Measurements from ENCODE around the gene ENOX1.

Gene ENOX1

DNA sequence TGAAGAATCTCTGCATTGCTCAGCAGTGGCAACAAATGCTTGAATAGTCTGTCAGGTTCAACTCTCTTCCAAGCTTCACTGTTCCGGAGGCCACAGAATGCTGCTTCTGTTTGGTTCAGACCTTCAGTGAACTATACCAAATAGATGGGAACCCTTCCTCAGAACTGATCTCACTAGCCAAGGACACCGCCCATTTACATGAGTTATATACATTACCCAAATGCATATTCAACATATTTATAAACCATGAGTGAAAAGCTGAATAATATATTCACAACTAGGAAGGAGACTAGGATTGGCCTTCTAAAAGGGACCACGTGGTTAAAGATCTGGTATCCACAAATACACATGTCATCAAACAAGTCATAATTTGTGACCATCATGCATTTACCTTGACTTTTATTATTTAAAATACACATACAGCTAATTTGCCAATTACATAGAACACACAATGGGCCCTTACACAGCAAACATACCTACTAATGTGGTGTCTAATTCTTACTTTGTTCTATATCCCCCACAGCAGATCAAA, 49.3 kb downstream of the ENOX1 start:
- DNase-seq = no peak

DNA sequence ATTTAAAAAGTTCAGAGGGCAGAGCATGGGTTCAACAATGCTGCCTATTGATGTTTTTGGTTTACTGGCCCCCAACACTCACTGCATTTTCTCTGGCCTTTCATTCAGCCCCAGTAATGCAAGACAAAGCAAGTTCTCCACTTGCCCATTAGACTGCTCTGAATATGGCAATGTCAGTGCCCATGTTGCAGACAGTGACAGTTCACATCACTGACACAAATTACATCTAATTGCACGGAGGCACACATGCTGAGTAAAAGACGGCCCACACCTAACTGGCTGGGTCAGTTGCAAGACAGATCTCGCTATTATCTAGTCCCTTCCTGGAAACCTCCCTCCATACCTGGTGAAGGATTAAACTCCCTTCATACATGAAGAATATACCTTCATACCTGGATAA, 54.0 kb downstream of the ENOX1 start:
- no peak for DNase-seq

DNA sequence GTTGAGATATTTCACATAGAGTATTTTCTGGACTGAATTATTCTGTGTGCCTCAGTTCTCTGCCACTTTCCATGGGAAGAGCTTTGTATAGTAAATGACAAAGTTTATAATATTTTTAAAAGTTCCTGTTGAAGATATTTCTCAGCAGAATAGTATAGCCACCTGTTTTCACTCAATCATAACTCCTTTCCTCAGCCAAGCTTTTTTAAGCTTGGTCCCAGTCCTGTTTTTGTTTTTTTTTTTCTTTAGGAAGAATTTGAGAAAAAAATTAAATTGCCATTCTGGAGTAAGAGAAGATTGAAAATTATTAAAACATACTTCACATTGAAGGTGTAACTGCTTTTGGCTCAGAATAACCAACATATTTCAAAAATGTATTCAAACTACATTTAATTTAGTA, 55.5 kb downstream of the ENOX1 start:
- DNase-seq = no peak

DNA sequence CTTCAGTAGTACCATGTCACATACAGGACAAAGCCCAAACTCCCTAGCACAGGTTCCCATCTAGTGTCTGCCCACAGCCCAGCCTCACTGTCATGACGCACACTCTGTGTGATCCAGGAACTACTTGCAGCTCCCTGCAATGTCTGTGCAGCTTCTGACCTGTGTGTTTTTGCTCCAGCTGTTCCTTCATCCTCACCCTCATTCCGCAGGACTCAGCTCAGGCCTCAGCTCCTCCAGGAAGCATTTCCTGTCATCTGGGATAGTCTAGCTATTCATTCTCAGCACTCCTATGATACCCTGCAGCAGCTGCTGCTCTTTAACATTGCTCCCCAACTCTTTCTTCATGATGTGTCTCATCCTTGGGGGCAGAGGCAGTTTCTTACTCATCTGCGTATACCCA, 56.1 kb downstream of the ENOX1 start:
- DNase-seq = no peak

DNA sequence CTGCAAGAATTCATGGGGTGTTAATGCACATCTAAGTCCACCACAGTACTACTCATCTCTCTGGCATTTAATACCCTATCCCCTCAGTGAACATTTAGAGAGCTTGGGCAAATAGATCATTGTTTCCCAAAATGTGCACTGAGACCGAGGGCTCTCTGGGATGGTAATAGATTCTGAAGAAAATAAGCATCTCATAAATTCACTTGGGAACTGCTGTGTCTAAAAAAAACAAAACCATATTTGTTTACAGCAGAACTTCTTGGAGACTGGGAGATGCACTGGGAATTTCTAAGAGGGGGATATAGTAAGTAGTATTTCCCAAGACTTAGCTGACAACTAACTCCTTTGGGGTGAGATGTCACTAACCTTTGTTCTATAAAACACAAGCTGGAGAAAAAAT, 58.4 kb downstream of the ENOX1 start:
- no peak for DNase-seq

DNA sequence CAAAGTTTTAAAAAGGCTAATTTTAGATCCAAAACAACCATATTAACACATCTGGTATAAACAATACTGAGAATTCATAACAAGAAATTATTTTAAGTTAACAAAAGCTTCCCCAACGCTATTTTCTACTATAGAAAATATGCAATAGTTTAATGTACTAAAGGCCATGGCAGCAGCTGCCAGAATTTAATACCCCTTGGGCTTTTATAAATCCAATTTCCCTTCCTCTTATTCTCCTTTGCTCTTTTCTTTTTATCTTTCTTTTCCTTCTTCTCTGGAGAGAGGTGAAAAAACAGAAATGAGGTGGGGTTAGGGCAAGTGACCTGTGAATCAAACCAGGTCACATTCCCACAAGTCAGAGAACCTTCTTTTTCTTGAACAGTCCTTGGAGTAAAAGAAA, 58.9 kb downstream of the ENOX1 start:
- DNase-seq = no peak

DNA sequence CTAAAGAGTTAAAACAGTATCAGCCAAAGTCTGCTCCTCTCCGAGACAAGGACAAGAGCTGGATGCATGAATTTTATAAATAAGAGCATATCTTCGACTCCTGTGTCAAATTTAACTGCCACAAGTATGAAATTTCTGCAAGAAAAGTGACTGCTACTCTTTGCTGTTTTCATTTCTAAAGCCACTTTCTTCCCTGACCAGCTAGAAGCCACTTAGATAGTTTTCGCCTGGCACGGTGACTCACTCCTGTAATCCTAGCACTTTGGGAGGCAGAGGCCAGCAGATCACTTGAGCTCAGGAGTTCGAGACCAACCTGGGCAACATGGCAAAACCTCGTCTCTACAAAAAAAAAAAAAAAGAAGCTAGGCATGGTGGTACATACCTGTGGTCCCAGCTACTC, 61.3 kb downstream of the ENOX1 start:
- no peak for DNase-seq

DNA sequence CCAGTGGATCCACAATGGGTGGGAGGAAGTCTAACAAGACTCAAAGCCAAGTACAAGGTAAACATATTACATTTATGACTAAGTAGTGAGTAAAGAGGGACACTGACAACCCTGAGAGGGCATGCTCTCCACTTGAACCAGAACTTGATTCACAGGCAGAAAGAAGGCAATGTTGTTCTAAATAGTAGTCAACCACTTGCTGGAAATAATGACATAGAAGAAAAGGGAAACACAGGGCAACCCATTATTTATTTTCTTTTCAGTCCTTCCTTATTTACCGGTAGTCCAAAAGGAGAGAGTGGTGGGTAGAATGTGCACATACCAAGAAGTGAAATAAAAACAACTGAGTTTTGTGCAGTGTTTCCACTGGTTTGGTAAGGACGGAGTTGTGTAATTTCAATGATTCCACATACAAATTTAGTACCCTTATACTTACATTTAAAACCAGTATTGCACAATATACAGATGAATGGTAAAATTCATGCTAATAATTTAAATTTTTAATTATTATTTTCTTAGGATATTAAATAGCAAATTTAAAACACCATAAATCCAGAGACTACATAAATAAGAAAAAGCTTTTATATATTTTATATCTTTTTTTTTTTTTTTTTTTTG, 65.9 kb downstream of the ENOX1 start:
- DNase-seq = no peak

DNA sequence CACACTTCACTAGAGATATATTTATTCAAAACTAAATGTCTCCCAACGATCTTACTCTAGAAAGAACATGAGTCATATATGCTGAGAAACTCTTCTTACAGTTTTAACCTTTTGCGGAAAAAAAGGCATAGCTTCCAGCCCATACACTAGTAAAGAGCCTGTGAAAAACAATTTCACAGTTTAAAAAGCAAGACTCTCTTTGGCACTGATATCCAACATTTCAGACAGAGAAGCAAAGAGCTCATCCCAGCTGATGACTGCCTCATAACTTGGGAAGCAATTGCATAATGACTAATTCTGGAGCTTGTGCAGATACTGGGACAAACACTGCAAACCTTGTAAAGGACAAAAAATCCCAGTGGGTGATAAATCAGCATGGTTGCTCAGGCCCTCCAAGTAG, 88.0 kb downstream of the ENOX1 start:
- DNase-seq = no peak

DNA sequence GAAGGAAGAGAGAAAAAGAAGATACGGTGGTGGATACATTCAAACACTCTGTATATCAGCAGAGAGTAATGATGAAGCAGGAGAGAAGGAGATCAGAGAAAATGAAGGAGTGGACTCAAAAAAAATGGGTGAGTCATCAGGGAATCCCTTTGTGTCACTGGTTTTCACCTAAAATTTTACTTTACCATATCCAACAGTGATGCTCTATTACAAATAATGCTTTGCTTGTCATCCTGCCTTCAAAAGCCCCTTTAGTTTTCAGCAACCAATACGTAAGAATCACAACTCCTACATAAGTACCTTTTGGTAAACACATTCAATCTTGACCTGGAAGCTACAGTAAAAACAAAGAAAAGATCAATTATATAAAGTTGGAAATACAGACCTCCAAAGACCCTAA, 88.8 kb downstream of the ENOX1 start:
- DNase-seq = no peak

DNA sequence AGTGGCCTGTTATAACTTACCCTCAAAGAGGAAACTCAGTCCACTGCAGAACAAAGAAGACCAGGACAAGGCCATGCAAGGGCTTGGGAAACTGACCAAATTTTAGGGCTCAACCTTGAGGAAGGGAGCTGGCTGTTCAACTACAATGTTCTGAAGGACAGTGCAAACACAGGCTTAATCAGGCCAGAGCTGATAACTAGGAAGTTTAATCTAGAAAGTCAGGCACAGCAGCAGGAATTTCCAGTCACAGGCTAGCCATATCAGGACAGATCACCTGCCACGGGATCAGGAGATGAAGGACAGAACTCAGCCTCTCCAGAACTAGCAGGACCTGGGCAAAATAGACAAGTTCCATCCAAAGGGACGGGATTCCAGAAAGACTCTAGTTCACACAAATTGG, 89.4 kb downstream of the ENOX1 start:
- DNase-seq = no peak

DNA sequence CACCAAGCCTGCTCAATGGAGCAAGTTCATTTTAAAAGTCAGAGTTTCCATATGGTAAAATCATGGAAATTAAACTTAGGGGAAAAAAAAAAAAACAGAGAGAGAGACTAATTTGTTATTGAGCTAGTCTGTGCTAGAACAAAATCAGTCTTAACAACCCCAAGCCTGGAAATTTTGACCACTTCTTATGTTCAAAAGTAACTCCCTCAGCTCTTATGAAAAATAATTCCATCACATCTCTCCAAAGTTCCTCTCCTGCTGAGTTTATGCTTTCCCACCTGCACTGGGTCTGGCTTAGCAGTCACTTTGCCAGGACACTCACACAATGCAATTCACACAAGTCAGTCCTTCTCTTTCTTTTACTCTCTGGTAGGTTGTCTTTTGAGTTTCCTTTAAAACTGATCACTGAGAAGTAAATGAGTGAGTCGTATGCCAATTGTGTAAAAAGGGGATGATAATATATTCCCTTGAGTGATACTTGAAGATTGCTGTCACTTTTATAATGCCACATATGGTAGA, 92.6 kb downstream of the ENOX1 start:
- DNase-seq = no peak

DNA sequence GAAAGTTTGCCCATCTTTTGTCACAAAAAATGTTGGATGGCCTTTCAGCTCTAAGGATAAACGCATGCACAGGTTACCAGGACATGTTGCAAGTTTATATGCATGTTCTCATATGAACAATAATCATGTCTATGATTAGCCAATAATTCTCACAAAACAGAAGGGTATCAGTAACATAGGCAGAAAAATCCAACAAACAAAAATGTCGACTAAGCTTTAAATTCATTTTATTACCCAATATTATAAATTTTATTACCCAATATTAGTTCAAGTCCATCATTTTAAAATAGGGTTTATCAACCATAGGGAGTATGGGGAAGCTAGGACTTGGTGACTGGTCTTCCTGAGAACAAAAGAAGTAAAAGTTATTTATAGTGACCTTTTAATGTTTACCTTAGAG, 93.1 kb downstream of the ENOX1 start:
- no peak for DNase-seq

DNA sequence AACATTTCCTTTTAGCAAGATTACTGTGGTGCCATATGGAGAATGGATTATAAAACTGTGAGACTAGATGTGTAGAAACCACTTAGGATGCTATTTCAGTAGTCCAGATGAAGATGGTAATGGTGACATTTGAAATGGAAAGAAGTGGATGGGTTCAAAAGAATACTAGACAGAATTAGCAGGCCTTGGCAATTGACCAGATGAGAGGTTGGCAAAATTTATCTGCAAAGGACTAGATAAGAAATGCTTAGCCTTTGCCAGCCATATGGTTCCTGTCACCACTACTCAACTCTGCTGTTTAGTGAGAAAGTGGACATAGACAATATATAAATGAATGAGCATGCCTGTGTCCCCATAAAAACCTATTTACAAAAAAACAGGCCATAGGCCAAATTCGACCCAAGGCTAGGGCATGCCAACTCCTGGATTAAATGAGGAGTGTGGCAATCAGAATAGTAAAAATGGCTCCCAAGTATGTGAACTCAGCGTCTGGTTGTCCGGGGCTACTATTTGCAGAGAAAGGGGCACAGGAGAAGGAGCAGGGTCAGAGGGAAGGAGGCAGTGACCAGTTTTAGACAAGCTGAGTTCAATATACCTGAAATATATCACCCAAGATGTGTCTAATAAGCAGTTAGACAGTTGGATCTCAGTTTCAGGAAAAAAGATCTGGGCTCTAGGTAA, 98.4 kb downstream of the ENOX1 start:
- DNase-seq = no peak

DNA sequence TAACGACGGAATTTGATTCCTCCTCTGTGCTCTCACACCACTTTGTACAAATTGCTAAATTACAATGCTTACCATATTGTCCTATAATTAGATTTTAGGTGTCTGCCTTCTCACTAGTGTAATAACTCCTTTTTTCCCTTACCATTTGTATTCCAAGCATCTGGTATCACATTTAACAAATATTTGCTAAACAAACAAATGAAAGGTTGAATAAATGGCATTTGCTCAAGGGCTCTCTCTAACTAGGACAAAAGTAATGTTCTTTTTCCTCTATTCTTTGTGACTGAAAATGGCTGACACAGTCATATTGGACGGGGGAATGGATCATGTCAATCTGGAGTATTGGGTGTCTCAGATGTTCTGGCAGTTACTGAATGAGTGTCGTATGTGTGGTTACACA, 99.7 kb downstream of the ENOX1 start:
- no peak for DNase-seq

DNA sequence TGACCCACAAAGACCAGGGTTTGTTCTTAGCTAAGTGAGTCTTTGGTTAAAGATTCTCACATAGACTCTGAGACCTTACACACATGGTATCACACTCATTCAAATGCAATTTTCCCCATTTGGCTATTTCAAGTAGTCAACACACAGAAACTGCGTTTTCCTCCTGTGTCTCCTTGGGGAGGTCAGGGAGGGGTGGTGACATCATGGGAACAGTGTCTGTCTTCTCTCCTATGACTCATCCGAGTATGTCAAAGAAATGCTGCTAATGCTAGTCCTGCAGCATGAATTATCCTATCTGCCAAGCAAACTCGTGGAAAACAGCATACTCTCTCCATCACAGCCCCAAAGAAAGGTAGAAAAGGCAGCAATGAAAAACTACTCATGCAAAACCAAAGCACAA, 100.2 kb downstream of the ENOX1 start:
- DNase-seq = no peak

DNA sequence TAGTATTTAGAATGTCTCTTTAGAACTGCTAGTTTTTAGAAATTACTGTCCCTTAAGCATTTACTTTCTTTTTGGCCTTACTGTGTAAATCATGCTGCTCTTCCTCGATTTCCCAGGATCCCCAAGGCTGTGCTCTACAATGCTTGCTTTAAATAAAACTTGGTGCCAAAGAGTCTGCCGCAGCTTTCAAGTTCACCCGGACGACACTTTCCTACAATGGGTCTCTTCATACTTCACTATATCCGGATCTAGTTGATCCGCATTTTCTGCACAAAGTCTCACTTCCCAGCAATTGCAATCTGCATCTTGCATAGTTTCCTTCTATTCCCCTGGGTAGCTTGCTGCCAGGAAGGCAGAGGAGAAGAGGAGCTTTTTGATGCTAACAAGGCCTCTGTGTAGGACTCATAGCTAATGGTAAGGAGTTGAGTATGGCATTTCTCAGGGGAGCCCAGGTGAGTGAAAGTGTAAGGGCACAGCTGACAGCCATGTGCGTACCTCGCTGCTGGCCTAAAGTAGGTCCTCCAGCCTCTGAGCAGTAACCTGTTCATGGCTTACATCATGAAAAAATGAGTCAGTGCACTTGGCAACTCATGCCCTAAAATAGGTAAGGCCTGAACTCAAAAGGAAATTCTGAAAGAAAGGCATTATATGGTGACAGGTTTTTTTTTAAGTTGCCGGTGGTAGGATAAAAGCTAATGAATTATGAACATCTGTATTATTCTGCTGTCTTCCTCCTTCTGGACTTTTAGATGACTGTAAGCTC, 101.6 kb downstream of the ENOX1 start:
- no peak for DNase-seq

DNA sequence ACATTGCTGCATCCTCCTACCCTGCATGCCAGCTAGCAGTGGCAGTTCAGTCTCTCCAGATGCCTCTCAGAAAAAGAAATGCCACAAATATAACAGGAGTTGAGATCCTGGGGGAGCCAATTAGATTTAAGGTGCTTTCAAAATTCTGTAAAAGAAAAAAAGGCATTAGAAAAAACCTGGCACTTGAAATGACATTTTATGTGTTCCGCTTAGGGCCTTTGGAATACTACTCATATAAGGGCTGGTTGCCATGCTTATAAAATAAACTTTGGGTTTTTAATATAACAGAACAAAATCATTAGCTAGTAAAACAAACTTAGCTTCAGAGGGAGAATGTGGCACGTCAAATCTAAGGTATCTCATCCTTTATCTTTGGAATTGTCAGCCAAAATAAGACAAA, 104.1 kb downstream of the ENOX1 start:
- no peak for DNase-seq

DNA sequence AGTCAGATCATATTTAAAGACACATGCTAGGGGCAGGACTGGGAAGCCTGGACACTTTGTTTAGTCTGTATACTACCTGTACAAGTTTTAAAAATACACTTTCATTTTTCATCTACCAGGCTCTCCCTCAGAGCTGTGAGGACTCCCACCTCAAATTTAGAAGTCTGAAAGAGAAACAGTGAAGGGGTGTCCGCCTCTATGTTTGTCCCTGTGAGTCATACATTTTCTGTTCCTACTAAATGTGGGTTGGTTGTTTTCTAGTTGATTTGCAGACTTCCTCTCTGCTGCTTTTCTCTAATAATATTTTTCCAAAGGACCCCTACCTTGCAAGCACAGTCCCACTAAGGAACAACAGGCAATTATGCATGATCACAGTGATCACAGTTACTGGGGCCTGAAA, 110.5 kb downstream of the ENOX1 start:
- no peak for DNase-seq

DNA sequence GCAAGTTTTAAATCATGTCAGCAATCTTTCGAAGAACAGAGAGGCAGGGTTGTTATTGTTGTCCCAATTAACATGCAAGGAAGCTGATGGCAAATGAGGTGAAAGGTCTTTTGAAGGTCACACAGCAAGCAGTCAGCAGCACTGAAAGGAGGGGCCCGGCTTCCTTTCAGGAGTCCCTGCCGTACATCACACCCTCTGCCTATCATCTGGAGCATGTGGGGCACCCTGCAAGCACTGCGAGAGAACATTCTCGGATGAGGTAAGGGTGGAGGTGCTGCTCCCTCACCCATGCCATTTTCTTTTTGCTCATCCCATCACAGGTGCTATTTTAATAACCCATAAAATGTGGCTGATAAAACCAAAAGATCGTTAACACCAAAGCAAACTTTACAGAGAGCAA, 111.2 kb downstream of the ENOX1 start:
- DNase-seq = no peak

DNA sequence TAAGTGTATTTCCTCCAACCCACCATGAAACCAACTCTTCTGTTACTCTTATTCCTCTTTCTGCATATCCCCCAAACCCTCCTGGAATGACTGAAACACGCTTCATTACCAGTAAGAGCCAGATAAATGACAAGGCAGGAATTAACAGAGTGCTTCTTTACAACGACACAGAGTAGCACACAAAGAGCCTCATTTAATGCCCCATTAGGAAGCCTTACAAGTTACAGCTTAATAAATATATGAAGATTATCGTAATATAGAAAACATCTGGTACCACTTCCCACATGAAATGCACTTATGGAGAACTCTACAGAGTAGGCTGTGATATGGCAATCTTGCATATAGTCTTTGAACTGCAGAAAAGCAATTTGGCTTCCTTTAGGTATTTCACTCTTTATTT, 116.8 kb downstream of the ENOX1 start:
- DNase-seq = no peak

DNA sequence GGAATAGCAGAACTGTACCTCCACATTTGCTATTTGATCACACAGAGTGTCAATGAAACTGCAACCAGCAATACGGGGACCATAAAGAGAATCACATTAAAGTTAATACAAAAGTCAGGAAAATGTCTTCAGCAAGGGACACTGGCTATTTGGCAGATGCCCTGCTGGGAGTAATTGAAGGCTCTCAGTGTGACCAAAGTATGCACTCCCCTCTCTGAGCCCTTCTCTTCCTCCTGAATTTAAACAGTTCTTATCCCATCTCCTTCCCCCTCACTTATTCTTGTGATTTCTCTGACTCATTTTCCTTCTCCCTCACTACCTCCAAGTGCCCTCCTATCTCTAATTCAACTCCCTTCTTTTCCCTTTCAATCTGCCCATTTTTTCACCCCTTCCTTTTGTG, 117.7 kb downstream of the ENOX1 start:
- DNase-seq = no peak

DNA sequence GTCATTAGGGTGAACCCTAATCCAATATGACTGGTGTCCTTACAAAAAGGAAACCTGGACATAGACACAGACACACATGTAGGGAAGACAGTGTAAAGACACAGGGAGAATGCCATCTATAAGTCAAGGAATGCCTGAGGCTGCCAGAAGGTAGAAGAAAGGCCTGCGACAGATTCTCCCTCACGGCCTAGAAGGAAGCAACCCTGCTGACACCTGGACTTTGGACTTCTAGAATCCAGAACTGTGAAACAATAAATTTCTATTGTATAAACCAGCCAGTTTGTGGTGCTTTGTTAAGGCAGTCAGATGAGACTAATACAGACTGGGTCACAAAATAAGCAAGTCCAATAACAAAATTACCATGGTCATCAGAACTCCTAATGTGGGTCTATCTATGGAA, 120.4 kb downstream of the ENOX1 start:
- DNase-seq = no peak

DNA sequence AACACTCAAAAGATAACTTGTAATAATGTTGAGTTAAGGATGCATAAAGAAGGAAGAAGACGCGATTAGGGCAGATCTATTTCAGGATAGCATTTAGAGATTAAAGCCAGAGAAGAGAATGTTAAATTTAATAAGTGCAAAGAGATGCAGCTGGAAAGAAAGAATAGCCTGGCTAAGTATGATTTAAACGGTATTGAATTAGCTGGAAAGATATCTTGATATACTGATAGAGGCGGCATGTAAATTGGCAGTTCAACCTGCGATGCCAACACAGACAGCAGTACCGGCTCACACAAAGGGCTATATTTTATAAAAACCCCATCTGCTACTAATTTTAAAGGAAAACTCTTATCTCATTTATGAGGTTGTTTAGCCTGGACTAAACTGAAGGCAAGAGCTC, 121.4 kb downstream of the ENOX1 start:
- no peak for DNase-seq

All from AML-193 (cell line).